Uterus (tissue), 4 donors: ENCODE data around the gene CDK9. TPM values are rescaled to one million over a fixed set of nuclear protein-coding genes. Genes with fewer than 3 reads are reported as not detected.

Experiments used
- DNase-seq, 2 donors: peaks; one replicate each; pipeline ENCODE4 v3.0.0-alpha.2; 2019 to 2020
- H3K27ac ChIP-seq, 2 donors: fragments of 200-600 bp; sonication (generic); 1 replicate in 1 of 2; 2 replicates in 1 of 2; pipeline ENCODE4 v1.5.1; 2016 to 2018
- H3K27me3 ChIP-seq, 2 donors: fragments of 200-600 bp; sonication (generic); one replicate each; pipeline ENCODE4 v1.5.1; 2018 to 2019; ENCODE audit warnings: control low read depth in 1 of 2
- H3K36me3 ChIP-seq, 2 donors: fragments of 200-600 bp; sonication (generic); one replicate each; pipeline ENCODE4 v1.5.1; 2019; ENCODE audit warnings: control low read depth in 1 of 2
- H3K4me1 ChIP-seq, 2 donors: fragments of 200-600 bp; sonication (generic); one replicate each; pipeline ENCODE4 v1.5.1; 2018 to 2019; ENCODE audit warnings: control low read depth in 1 of 2
- H3K4me3 ChIP-seq, 2 donors: fragments of 200-600 bp; sonication (generic); 1 replicate in 1 of 2; 2 replicates in 1 of 2; pipeline ENCODE4 v1.5.1; 2018 to 2019; ENCODE audit warnings: mild to moderate bottlenecking in 1 of 2
- H3K9me3 ChIP-seq, 2 donors: fragments of 200-600 bp; sonication (generic); one replicate each; pipeline ENCODE4 v1.5.1; 2019; ENCODE audit warnings: control low read depth in 1 of 2
- POLR2A ChIP-seq, 2 donors: fragments of 450-650 bp; IDR thresholded peaks; one replicate each; pipeline ENCODE4 v1.6.1; 2016; ENCODE audit warnings: antibody characterized with exemption in 2 of 2, mild to moderate bottlenecking in 1 of 2, moderate library complexity in 1 of 2
- intact Hi-C: fragments of 100-400 bp; cut with DNase I; formaldehyde crosslinking; loops from one replicate; pipeline ENCODE4 v1.15.1; 2023; ENCODE audit warnings: low total_unique reads
- total RNA-seq, 4 donors: library from RNA; depleted of rRNA in 3 of 4; stranded (reverse); fragments of >200 nt in 3 of 4; gene quantifications; one replicate each; pipeline versions ENCODE4 v1.1.0 to v1.2.4, GENCODE V29; 2014 to 2023
- TF ChIP-seq, protein P1 (sequence below), 4 experiments: fragments of 200-600 bp in 2 of 4; fragments of 450-650 bp in 2 of 4; sonication (generic) in 2 of 4; IDR thresholded peaks; one replicate each; pipeline ENCODE4 v1.5.1; 2016 to 2019; ENCODE audit warnings: antibody characterized with exemption in 4 of 4, mild to moderate bottlenecking in 2 of 4, moderate library complexity in 1 of 4
- donor health status: DM: yes; HTN: yes; CAD: no.

Gene CDK9
- total RNA-seq, 4 donors from 2014 or later = 30.0 to 175 (median 77.4) TPM

DNA sequence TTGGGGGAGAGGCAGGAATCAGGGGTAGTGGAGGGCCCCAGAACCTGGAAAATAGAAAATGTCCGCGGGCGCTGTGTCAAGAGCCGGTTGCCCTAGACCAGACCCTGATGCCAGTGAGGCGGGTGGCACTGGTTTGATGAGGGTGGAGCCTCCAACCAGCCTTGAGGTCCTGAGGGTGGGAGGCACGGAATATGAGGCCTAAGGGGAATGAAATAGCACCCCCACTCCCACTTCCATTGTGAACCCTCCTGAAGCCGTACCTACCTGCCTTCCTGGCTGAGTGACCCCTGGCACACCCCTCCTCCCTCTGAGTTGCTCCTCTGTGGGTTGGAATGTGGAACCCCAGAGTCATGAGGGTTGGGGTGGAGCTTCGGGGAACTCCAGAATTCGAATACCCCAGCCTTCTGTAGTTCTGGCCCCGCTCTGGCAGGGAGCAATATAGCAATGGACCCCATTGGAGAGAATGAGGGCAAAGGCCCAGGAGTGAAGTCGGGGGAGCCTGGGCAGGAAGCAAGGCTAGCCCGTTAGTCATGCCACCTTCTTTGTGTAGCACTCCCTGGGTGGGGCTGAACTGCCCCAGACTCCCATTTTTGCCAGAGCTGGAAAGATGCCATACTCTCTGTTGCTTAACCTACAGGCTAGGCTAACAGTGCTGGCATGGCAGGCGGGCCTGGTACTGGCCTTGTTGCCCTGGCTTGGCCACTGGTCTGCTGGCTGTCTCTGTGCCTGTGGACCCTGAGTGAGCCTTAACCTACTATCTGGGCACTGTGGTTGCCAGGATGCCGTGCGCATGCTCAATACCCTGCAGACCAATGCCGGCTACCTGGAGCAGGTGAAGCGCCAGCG is 17.9 kb downstream of the CDK9 start:
- Histone ChIP-seq H3K36me3 (no peaks in the 10 kb centered on the region), H3K4me3 (peak overlapping the region; percentile 67 to 82), H3K27me3 (no peaks in the 10 kb centered on the region), H3K9me3 (no peaks in the 10 kb centered on the region), H3K4me1 (peaks cover 0 to 13% of the 10 kb centered on the region in 2 donors), H3K27ac (peak overlapping the region; percentile 93 to 94)
- intact Hi-C loops = no loop called here
- DNase-seq = no peak
- no peak for TF ChIP-seq POLR2A (IDR thresholded peaks at IDR 0.05)
- TF ChIP-seq, protein P1, sequence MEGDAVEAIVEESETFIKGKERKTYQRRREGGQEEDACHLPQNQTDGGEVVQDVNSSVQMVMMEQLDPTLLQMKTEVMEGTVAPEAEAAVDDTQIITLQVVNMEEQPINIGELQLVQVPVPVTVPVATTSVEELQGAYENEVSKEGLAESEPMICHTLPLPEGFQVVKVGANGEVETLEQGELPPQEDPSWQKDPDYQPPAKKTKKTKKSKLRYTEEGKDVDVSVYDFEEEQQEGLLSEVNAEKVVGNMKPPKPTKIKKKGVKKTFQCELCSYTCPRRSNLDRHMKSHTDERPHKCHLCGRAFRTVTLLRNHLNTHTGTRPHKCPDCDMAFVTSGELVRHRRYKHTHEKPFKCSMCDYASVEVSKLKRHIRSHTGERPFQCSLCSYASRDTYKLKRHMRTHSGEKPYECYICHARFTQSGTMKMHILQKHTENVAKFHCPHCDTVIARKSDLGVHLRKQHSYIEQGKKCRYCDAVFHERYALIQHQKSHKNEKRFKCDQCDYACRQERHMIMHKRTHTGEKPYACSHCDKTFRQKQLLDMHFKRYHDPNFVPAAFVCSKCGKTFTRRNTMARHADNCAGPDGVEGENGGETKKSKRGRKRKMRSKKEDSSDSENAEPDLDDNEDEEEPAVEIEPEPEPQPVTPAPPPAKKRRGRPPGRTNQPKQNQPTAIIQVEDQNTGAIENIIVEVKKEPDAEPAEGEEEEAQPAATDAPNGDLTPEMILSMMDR (IDR thresholded peaks at IDR 0.05) = no peak

DNA sequence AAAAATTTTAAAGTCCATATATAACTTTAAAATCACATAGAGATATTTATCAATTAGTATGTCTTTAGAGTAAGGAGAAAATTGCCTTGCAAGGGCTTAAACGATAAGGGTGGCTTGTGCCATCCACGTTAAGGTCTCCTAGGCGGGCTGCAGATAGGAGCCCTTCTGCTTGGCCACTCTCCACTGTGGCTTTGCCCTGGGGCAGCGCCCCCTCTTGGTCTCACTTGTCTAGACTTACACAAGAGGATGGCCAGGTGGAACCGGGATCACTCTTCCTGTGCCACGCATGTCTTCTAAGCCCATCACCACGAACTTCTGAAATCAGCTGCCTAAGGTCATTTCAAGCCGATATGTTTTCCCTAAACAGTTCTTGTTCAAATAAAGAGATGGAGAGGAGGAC is 19.8 kb downstream of the CDK9 start:
- no peaks in the 10 kb centered on the region for H3K27me3 ChIP-seq
- H3K4me3 ChIP-seq = no peak overlapping the region
- DNase-seq = no peak
- TF ChIP-seq POLR2A (IDR thresholded peaks at IDR 0.05) = no peak
- TF ChIP-seq, protein P1 (IDR thresholded peaks at IDR 0.05) = no peak
- intact Hi-C loops = no loop called here
- H3K9me3 ChIP-seq = no peaks in the 10 kb centered on the region
- H3K4me1 ChIP-seq = peaks cover 0 to 16% of the 10 kb centered on the region in 2 donors
- no peak overlapping the region for H3K27ac ChIP-seq
- H3K36me3 ChIP-seq = no peaks in the 10 kb centered on the region

DNA sequence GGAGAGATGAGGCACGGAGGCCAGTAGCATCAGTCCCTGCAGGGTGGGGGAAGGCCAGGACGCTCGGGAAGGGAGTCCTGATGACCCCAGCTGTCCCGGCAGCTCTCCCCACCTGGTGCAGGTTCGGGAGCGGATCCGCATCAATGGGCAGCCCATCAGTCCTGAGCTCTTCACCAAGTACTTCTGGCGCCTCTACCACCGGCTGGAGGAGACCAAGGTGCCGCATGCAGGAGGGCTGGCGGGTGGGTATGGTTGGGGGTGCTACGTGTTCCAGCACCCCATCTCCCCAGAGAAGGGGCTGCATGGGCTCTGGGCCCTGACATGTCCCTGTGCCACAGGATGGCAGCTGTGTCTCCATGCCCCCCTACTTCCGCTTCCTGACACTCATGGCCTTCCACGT is 21.0 kb downstream of the CDK9 start:
- Histone ChIP-seq H3K27ac (no peak overlapping the region), H3K9me3 (no peaks in the 10 kb centered on the region), H3K4me1 (peaks cover 0 to 16% of the 10 kb centered on the region in 2 donors), H3K36me3 (no peaks in the 10 kb centered on the region), H3K27me3 (no peaks in the 10 kb centered on the region), H3K4me3 (no peak overlapping the region)
- DNase-seq = no peak
- no peak for TF ChIP-seq POLR2A (IDR thresholded peaks at IDR 0.05)
- TF ChIP-seq, protein P1 (IDR thresholded peaks at IDR 0.05) = no peak
- intact Hi-C loops = no loop called here

DNA sequence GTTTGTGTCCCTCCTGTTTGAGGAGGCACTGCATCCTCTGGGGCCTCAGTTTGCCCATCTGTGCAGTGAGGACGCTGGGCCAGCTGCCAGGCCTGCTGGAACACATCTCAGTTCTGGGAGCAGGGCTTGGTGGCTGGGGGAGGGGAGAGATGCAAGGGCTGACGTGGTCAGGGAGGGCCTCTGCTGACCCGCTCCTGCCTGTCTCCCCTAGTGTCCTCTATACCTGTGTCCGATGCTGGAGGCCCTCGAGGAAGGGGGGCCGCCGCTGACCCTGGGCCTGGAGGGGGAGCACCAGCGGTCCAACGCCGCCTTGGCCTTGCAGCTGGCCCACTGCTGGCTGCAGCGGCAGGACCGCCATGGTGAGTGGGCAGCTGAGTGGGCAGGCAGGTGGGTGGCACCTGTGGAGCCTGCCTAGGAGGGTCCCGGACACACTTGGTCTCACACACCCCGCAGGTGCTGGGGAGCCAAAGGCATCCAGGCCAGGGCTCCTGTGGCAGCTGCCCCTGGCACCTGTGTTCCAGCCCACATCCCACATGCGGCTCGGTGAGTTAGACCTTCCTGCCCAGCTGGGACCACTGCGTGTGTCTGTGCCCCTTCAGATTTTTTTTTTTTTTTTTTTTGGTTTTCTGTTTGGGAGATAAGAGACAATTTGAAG is 22.6 kb downstream of the CDK9 start:
- intact Hi-C loops = no loop called here
- no peak overlapping the region for H3K27ac ChIP-seq
- no peaks in the 10 kb centered on the region for H3K27me3 ChIP-seq
- H3K4me1 ChIP-seq = peaks cover 0 to 13% of the 10 kb centered on the region in 2 donors
- DNase-seq = no peak
- TF ChIP-seq POLR2A (IDR thresholded peaks at IDR 0.05) = no peak
- TF ChIP-seq, protein P1 (IDR thresholded peaks at IDR 0.05) = no peak
- no peak overlapping the region for H3K4me3 ChIP-seq
- no peaks in the 10 kb centered on the region for H3K9me3 ChIP-seq
- H3K36me3 ChIP-seq = no peaks in the 10 kb centered on the region

DNA sequence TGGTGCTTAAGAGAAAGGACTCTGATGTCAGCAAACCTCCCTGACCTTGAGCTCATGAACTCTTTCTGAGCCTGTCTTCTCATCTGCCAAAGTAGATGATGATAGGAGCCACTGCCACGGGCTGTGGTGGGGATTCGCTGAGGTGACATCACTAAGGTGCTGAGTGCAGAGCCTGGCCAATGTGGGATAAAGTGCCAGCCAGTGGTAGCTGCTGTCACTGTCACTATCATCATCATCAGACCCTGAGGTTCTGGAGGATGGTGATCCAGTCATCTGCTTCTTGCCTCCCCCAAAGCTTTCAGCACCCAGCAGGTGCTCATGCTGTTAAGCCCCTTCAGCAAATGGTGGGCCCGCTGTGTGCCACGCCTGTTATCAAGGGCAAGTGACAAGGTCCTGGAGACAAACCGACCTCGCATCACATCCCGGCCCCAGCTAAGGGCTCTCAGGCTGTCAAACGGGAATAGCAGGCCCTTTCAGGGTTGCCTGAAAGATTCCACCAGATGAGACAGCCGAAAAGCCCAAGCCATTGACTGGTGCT is 23.2 kb downstream of the CDK9 start:
- Histone ChIP-seq H3K4me1 (peaks cover 0 to 8% of the 10 kb centered on the region in 2 donors), H3K27ac (peak overlapping the region; percentile 12 to 35), H3K4me3 (no peak overlapping the region), H3K36me3 (no peaks in the 10 kb centered on the region), H3K27me3 (no peaks in the 10 kb centered on the region), H3K9me3 (no peaks in the 10 kb centered on the region)
- intact Hi-C loops = no loop called here
- TF ChIP-seq POLR2A (IDR thresholded peaks at IDR 0.05) = no peak
- TF ChIP-seq, protein P1 (IDR thresholded peaks at IDR 0.05) = no peak
- DNase-seq = no peak
